ENCODE measurements around the gene ERICH6B. TPM values are rescaled to one million over a fixed set of nuclear protein-coding genes. Genes with fewer than 3 reads are reported as not detected.
A peak's percentile ranks its signal among the peaks of the same experiment; 100 is the strongest.

ERICH6B gene
- total RNA-seq, 1 experiment from 2014 or later, result not detected

DNA sequence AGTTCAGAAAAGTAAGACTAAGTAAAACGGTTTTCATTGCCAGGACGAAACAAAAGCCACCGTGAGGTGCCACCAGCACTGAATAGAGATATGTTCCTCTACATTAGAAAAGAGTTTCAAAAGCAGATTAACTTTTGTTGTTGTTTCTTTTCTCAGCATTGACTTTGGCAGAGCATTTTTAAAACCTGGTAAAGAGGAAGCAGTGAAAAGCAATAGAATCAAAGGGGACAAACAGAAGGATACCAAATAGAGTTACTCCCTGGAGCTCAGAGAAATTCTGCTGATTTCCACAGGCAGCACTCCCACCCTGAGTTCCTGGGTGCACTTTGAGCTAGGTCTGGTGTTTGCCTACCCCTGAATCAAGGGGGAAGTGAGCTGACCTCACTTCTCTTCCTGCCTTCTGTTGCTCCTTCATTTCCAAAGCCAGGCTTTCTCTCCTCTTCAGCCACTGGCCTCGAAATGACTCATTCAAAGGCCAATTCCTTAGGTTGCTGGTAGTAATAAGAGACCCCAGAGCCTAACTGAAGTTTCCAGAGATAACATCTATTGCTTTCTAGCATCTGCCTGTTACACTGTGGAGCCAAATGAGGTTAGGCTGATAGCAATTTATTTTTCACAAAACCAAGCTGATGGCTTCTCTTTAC is 11.3 kb upstream of the ERICH6B start:
- no peak for DNase-seq
- Mint-ChIP-seq H3K4me1 (ENCODE audit: low read depth, unreplicated experiment) (no peaks in the 10 kb centered on the region), H3K9me3 (ENCODE audit: low read depth, unreplicated experiment) (no peaks in the 10 kb centered on the region), H3K36me3 (ENCODE audit: insufficient read depth, unreplicated experiment) (no peaks in the 10 kb centered on the region), H3K27me3 (ENCODE audit: unreplicated experiment) (peaks cover 90% of the 10 kb centered on the region), H3K27ac (ENCODE audit: unreplicated experiment) (no peak overlapping the region), H3K4me3 (ENCODE audit: low read depth, unreplicated experiment) (no peak overlapping the region)
- no TSS peak for BruUV-seq (replicated peaks)
- intact Hi-C loops (cut with micrococcal nuclease; ENCODE audit: unreplicated experiment), result no loop called here
- TF ChIP-seq CTCF (IDR thresholded peaks at IDR 0.05; ENCODE audit: unreplicated experiment), result no peak
- CTCF ChIA-PET, result no interaction called here

DNA sequence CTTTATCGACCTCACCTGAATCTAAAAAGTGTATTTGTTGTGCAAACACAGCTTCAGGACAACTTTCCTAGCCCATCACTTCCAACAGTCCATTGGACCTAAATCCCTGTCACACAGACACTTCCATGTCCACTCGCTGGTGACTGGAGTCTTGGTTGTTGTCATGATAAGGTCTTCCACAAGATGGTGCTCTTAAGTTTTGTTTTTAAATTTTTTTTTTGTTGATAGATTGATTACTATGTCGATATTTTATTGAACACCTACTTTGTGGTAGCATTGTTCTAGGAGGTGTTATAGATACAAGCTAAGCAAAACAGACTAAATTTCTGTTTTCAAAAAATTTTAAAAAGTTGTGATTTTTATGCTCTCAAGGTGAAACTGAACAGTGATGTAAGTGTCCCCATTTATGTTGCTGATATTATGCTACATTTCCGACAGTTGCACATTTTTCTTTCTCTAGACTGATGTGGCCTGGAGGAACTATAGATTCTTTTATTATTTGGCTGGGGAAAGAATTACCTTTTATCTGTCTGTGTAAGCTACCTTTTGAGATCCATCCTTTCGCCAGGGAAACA is 8.1 kb upstream of the ERICH6B start:
- no peak overlapping the region for H3K4me3 Mint-ChIP-seq (ENCODE audit: low read depth, unreplicated experiment)
- peak; percentile 28 for TF ChIP-seq CTCF (IDR thresholded peaks at IDR 0.05; ENCODE audit: unreplicated experiment)
- H3K36me3 Mint-ChIP-seq (ENCODE audit: insufficient read depth, unreplicated experiment), result no peaks in the 10 kb centered on the region
- BruUV-seq (replicated peaks), result no TSS peak
- intact Hi-C loops (cut with micrococcal nuclease; ENCODE audit: unreplicated experiment), result no loop called here
- CTCF ChIA-PET, result interaction anchor here (0.9 kb wide), 1 partner anchor 698 kb away, joined by 3 read pairs; no protein-coding TSS in a partner anchor
- H3K27ac Mint-ChIP-seq (ENCODE audit: unreplicated experiment), result no peak overlapping the region
- no peaks in the 10 kb centered on the region for H3K4me1 Mint-ChIP-seq (ENCODE audit: low read depth, unreplicated experiment)
- peaks cover 90% of the 10 kb centered on the region for H3K27me3 Mint-ChIP-seq (ENCODE audit: unreplicated experiment)
- DNase-seq, result no peak
- H3K9me3 Mint-ChIP-seq (ENCODE audit: low read depth, unreplicated experiment), result no peaks in the 10 kb centered on the region

- CTCF ChIA-PET, result no interaction called here
- BruUV-seq (replicated peaks), result no TSS peak
Observed at GRCh38 chr13:45621950-45622349, 6.4 kb upstream of the ERICH6B start.

DNA sequence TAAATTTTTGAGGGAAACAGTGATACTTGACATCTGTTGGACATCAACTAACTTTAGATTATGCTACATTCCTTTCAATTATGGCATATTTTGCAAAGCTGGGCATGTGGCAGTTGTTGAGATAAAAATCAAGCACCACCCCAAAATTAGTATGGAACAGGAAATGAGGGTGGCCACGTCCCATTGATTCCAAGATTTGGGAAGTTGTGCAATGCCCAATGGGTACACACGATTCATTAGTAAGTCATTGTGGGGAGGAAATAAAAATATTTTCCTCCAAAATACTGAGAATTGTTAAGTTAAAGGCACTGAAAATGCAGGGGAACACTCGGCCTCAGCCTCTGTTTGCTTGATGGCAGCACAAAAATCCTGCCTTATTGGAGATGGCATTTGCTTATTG is 7.6 kb downstream of the ERICH6B start:
- no peak for TF ChIP-seq CTCF (IDR thresholded peaks at IDR 0.05; ENCODE audit: unreplicated experiment)
- Mint-ChIP-seq H3K27me3 (ENCODE audit: unreplicated experiment) (peaks cover 89% of the 10 kb centered on the region), H3K9me3 (ENCODE audit: low read depth, unreplicated experiment) (no peaks in the 10 kb centered on the region), H3K4me3 (ENCODE audit: low read depth, unreplicated experiment) (no peak overlapping the region), H3K4me1 (ENCODE audit: low read depth, unreplicated experiment) (no peaks in the 10 kb centered on the region), H3K36me3 (ENCODE audit: insufficient read depth, unreplicated experiment) (no peaks in the 10 kb centered on the region), H3K27ac (ENCODE audit: unreplicated experiment) (no peak overlapping the region)
- intact Hi-C loops (cut with micrococcal nuclease; ENCODE audit: unreplicated experiment), result no loop called here
- CTCF ChIA-PET, result no interaction called here
- no TSS peak for BruUV-seq (replicated peaks)
- no peak for DNase-seq

More at GRCh38 chr13:45621950-45622349, 6.4 kb upstream of the ERICH6B start:
- TF ChIP-seq CTCF (IDR thresholded peaks at IDR 0.05; ENCODE audit: unreplicated experiment), result no peak
- Mint-ChIP-seq H3K4me3 (ENCODE audit: low read depth, unreplicated experiment) (no peak overlapping the region), H3K4me1 (ENCODE audit: low read depth, unreplicated experiment) (no peaks in the 10 kb centered on the region), H3K27me3 (ENCODE audit: unreplicated experiment) (peaks cover 90% of the 10 kb centered on the region), H3K27ac (ENCODE audit: unreplicated experiment) (no peak overlapping the region), H3K9me3 (ENCODE audit: low read depth, unreplicated experiment) (no peaks in the 10 kb centered on the region), H3K36me3 (ENCODE audit: insufficient read depth, unreplicated experiment) (no peaks in the 10 kb centered on the region)
- no peak for DNase-seq
- intact Hi-C loops (cut with micrococcal nuclease; ENCODE audit: unreplicated experiment), result no loop called here

Measured in Calu3 (cell line).